Measurements from ENCODE around the gene GLB1L3.

GLB1L3 gene

DNA sequence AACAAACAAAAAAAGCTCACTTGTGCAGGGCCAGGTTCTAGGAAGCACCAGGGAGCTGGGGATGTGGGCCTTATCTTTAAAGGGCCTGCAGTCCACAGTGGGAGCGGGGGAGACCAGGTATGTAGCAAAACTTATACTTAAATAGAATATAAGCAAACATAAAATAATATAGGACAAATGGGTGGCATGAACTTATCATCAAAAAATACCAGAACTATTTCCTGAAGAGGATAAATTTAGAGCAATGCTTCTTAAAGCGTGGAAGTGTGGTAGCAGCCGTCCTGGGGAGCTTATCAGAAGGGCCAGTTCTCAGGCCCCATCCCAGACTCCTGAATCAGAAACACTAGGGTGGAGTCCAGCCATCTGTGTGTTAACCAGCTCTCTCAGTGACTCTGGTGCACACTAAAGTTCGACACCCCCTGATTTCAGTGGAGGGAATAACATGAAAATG is 42.4 kb upstream of the GLB1L3 start:
- H4K20me1 ChIP-seq (ENCODE audit: low read depth, low read length), result no peaks in the 10 kb centered on the region
- no peaks in the 10 kb centered on the region for H3K79me2 ChIP-seq (ENCODE audit: insufficient read depth, low read length)
- no peak overlapping the region for H2AFZ ChIP-seq (ENCODE audit: low read depth, low read length, severe bottlenecking)

DNA sequence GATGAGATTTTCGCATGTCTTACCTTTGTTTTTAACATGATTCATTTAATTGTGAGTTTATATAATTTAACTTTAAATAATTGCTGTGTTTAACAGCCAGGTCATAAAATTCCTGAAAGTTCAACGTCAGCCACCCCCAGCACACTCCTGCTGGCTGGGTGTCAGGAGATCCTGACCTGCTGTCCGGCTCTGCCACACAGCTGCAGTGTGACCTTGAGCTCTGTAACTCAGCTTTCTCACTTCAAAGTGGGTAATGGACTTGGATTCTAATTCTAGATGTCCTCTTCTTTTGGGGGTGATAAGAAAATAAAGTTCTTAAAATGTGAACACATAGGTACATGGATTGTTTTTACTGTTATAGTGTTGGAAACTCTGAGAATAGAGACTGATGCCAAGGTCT is 40.8 kb upstream of the GLB1L3 start:
- Histone ChIP-seq H3K9ac (ENCODE audit: low read length) (no peak overlapping the region), H3K9me2 (replicated peaks; ENCODE audit: insufficient read depth, low read length) (no peaks in the 10 kb centered on the region)

More for the DNA sequence above, 42.4 kb upstream of the GLB1L3 start:
- H3K9me3 ChIP-seq (ENCODE audit: insufficient read depth, low read length), result no peaks in the 10 kb centered on the region
- no peak overlapping the region for H3K9ac ChIP-seq (ENCODE audit: low read length)
- no peaks in the 10 kb centered on the region for H3K9me2 ChIP-seq (replicated peaks; ENCODE audit: insufficient read depth, low read length)
- H3K27me3 ChIP-seq (ENCODE audit: low read length), result no peaks in the 10 kb centered on the region
- no peak overlapping the region for H3K27ac ChIP-seq (ENCODE audit: low read depth, low read length)
- no peak for TF ChIP-seq EZH2phosphoT487 (conservative IDR thresholded peaks at IDR 0.05; ENCODE audit: low read length)
- TF ChIP-seq, protein P1, sequence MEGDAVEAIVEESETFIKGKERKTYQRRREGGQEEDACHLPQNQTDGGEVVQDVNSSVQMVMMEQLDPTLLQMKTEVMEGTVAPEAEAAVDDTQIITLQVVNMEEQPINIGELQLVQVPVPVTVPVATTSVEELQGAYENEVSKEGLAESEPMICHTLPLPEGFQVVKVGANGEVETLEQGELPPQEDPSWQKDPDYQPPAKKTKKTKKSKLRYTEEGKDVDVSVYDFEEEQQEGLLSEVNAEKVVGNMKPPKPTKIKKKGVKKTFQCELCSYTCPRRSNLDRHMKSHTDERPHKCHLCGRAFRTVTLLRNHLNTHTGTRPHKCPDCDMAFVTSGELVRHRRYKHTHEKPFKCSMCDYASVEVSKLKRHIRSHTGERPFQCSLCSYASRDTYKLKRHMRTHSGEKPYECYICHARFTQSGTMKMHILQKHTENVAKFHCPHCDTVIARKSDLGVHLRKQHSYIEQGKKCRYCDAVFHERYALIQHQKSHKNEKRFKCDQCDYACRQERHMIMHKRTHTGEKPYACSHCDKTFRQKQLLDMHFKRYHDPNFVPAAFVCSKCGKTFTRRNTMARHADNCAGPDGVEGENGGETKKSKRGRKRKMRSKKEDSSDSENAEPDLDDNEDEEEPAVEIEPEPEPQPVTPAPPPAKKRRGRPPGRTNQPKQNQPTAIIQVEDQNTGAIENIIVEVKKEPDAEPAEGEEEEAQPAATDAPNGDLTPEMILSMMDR (IDR thresholded peaks at IDR 0.05; ENCODE audit: insufficient read depth, low read length, poor library complexity, severe bottlenecking), result no peak
- no peaks in the 10 kb centered on the region for H3K36me3 ChIP-seq (ENCODE audit: low read length)
- no peaks in the 10 kb centered on the region for H3F3A ChIP-seq (ENCODE audit: insufficient read depth)
- H3K4me3 ChIP-seq (ENCODE audit: insufficient read depth, low read length, poor library complexity, severe bottlenecking), result no peak overlapping the region
- no peak overlapping the region for H3K4me2 ChIP-seq (ENCODE audit: low read depth, low read length, poor library complexity, severe bottlenecking)

DNA sequence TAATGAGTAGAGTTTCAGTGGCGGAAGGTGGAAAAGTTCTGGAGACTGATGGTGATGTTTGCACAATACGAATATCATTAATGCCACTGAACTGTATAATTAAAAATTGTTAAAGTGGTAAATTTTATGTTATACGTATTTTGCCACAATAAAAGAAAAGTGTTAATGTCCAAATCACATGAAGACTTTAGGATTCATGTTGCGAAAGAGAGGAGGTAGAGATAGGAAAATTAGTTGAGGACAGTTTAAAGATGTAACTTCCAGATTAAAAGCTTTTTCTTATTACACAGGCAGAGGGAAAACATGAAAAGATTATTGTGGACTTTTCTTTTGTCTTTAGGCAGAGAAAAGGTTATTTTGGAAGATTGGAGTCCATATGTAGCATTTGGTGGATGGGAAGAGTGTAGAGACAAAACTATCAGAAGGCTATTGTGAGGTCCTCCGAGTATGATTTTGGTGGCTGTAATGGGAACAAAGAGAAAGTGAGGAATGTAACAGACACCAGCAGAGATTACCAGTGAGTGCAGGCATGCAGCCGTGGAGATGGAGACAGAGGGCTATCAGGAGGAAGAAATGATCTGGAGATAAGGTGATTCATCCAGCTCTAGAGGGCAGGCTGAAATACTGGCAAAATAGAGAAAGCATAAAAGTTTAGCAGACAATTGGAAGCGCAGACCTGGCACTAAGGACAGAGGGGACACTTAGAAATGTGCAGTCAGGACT is 39.2 kb upstream of the GLB1L3 start:
- H3K36me3 ChIP-seq (ENCODE audit: low read length), result no peaks in the 10 kb centered on the region
- no peaks in the 10 kb centered on the region for H4K20me1 ChIP-seq (ENCODE audit: low read depth, low read length)
- no peak for TF ChIP-seq EZH2phosphoT487 (conservative IDR thresholded peaks at IDR 0.05; ENCODE audit: low read length)
- TF ChIP-seq, protein P1 (IDR thresholded peaks at IDR 0.05; ENCODE audit: insufficient read depth, low read length, poor library complexity, severe bottlenecking), result no peak
- H3K4me3 ChIP-seq (ENCODE audit: insufficient read depth, low read length, poor library complexity, severe bottlenecking), result no peak overlapping the region
- H3K9me2 ChIP-seq (replicated peaks; ENCODE audit: insufficient read depth, low read length), result no peaks in the 10 kb centered on the region
- H3F3A ChIP-seq (ENCODE audit: insufficient read depth), result no peaks in the 10 kb centered on the region
- H3K4me2 ChIP-seq (ENCODE audit: low read depth, low read length, poor library complexity, severe bottlenecking), result no peak overlapping the region
- H3K27me3 ChIP-seq (ENCODE audit: low read length), result no peaks in the 10 kb centered on the region
- H3K9me3 ChIP-seq (ENCODE audit: insufficient read depth, low read length), result no peaks in the 10 kb centered on the region
- no peak overlapping the region for H3K9ac ChIP-seq (ENCODE audit: low read length)
- H2AFZ ChIP-seq (ENCODE audit: low read depth, low read length, severe bottlenecking), result no peak overlapping the region
- H3K79me2 ChIP-seq (ENCODE audit: insufficient read depth, low read length), result no peaks in the 10 kb centered on the region
- no peak overlapping the region for H3K27ac ChIP-seq (ENCODE audit: low read depth, low read length)

More for the DNA sequence above, 40.8 kb upstream of the GLB1L3 start:
- Histone ChIP-seq H3K4me3 (ENCODE audit: insufficient read depth, low read length, poor library complexity, severe bottlenecking) (no peak overlapping the region), H3K27me3 (ENCODE audit: low read length) (no peaks in the 10 kb centered on the region), H3K36me3 (ENCODE audit: low read length) (no peaks in the 10 kb centered on the region), H3K79me2 (ENCODE audit: insufficient read depth, low read length) (no peaks in the 10 kb centered on the region), H2AFZ (ENCODE audit: low read depth, low read length, severe bottlenecking) (no peak overlapping the region), H4K20me1 (ENCODE audit: low read depth, low read length) (no peaks in the 10 kb centered on the region), H3F3A (ENCODE audit: insufficient read depth) (no peaks in the 10 kb centered on the region), H3K27ac (ENCODE audit: low read depth, low read length) (no peak overlapping the region), H3K4me2 (ENCODE audit: low read depth, low read length, poor library complexity, severe bottlenecking) (no peak overlapping the region), H3K9me3 (ENCODE audit: insufficient read depth, low read length) (no peaks in the 10 kb centered on the region)
- TF ChIP-seq, protein P1 (IDR thresholded peaks at IDR 0.05; ENCODE audit: insufficient read depth, low read length, poor library complexity, severe bottlenecking), result no peak
- TF ChIP-seq EZH2phosphoT487 (conservative IDR thresholded peaks at IDR 0.05; ENCODE audit: low read length), result no peak
